Liver (tissue), 9 donors: Measurements from ENCODE around the gene RPL31. TPM values are rescaled to one million over a fixed set of nuclear protein-coding genes. Genes with fewer than 3 reads are reported as not detected.

ENCODE experiments used
- DNase-seq: peaks from one replicate; pipeline ENCODE4 v3.0.0-alpha.2; 2017; ENCODE audit warnings: low spot score
- H3K27ac ChIP-seq, 2 donors: one replicate each; pipeline ENCODE4 v1.7.0; 2013; ENCODE audit warnings: inconsistent platforms in 2 of 2, low read length in 2 of 2, control low read depth in 1 of 2, low read depth in 1 of 2, mild to moderate bottlenecking in 1 of 2
- H3K27me3 ChIP-seq, 4 donors: one replicate each; pipeline versions ENCODE4 v1.6.1 to v1.7.0; 2013; ENCODE audit warnings: low read length in 3 of 4, inconsistent platforms in 1 of 4, mild to moderate bottlenecking in 1 of 4, moderate library complexity in 1 of 4; ENCODE audit not compliant: control insufficient read depth in 4 of 4, insufficient read depth in 4 of 4
- H3K36me3 ChIP-seq, 4 donors: one replicate each; pipeline versions ENCODE4 v1.6.1 to v1.7.0; 2013; ENCODE audit warnings: low read length in 3 of 4, mild to moderate bottlenecking in 3 of 4, low read depth in 1 of 4, moderate library complexity in 1 of 4; ENCODE audit not compliant: control insufficient read depth in 4 of 4, insufficient read depth in 3 of 4
- H3K4me1 ChIP-seq, 4 donors: one replicate each; pipeline versions ENCODE4 v1.6.1 to v1.7.0; 2013; ENCODE audit warnings: low read length in 3 of 4, mild to moderate bottlenecking in 3 of 4, moderate library complexity in 1 of 4; ENCODE audit not compliant: control insufficient read depth in 4 of 4, insufficient read depth in 4 of 4
- H3K4me3 ChIP-seq, 3 donors: one replicate each; pipeline versions ENCODE4 v1.6.1 to v1.7.0; 2013; ENCODE audit warnings: low read length in 3 of 3, control low read depth in 1 of 3, low read depth in 1 of 3, mild to moderate bottlenecking in 1 of 3
- H3K9ac ChIP-seq, 2 donors: one replicate each; pipeline ENCODE4 v1.7.0; 2013; ENCODE audit warnings: low read length in 2 of 2, mild to moderate bottlenecking in 2 of 2, moderate library complexity in 2 of 2, control low read depth in 1 of 2, low read depth in 1 of 2
- H3K9me3 ChIP-seq, 4 donors: one replicate each; pipeline versions ENCODE4 v1.6.1 to v1.7.0; 2013; ENCODE audit warnings: low read length in 3 of 4; ENCODE audit not compliant: control insufficient read depth in 4 of 4
- EGR1 ChIP-seq, 2 donors: IDR thresholded peaks; 2 replicates each; pipeline ENCODE4 v1.6.1; 2016 to 2018; ENCODE audit warnings: antibody characterized with exemption in 2 of 2, low read depth in 2 of 2
- FOXA1 ChIP-seq: IDR thresholded peaks from 2 replicates; pipeline ENCODE4 v1.6.1; 2016; ENCODE audit warnings: antibody characterized with exemption
- FOXA2 ChIP-seq: IDR thresholded peaks from 2 replicates; pipeline ENCODE4 v1.6.1; 2016; ENCODE audit warnings: antibody characterized with exemption
- GABPA ChIP-seq, 2 donors: IDR thresholded peaks in 1 of 2; conservative IDR thresholded peaks in 1 of 2; 2 replicates each; pipeline ENCODE4 v1.6.1; 2016; ENCODE audit warnings: antibody characterized with exemption in 2 of 2, mild to moderate bottlenecking in 1 of 2, moderate library complexity in 1 of 2
- JUND ChIP-seq, 2 donors: IDR thresholded peaks; 2 replicates each; pipeline ENCODE4 v1.6.1; 2016; ENCODE audit warnings: antibody characterized with exemption in 2 of 2
- MAX ChIP-seq: IDR thresholded peaks from 2 replicates; pipeline ENCODE4 v1.6.1; 2016; ENCODE audit warnings: antibody characterized with exemption
- NR2F2 ChIP-seq: IDR thresholded peaks from 2 replicates; pipeline ENCODE4 v1.6.1; 2016; ENCODE audit warnings: antibody characterized with exemption
- RXRA ChIP-seq, 2 donors: IDR thresholded peaks; 2 replicates each; pipeline ENCODE4 v1.6.1; 2017 to 2018; ENCODE audit warnings: antibody characterized with exemption in 2 of 2, mild to moderate bottlenecking in 1 of 2
- SP1 ChIP-seq: IDR thresholded peaks from 2 replicates; pipeline ENCODE4 v1.6.1; 2018; ENCODE audit warnings: antibody characterized with exemption, mild to moderate bottlenecking
- TAF1 ChIP-seq: conservative IDR thresholded peaks from 2 replicates; pipeline ENCODE4 v1.6.1; 2016; ENCODE audit warnings: antibody characterized with exemption, mild to moderate bottlenecking
- YY1 ChIP-seq: IDR thresholded peaks from 2 replicates; pipeline ENCODE4 v1.6.1; 2016; ENCODE audit warnings: antibody characterized with exemption, mild to moderate bottlenecking
- WGBS: extraction: QIAGEN DNeasy Blood & Tissue Kit; methylation state at CpG from one replicate; pipeline ENCODE4 v1.1.7; 2013; 5-methylcytosine and 5-hydroxymethylcytosine counted together
- polyA plus RNA-seq, 2 donors: library from polyadenylated mRNA; stranded (reverse) in 1 of 2; unstranded in 1 of 2; fragments of 200-250 nt in 1 of 2; fragments of >200 nt in 1 of 2; fragmentation: Nextera tagmentation in 1 of 2; extraction: Ambion mirVana in 1 of 2; gene quantifications; one replicate each; pipeline versions ENCODE4 v1.2.1 to v1.2.3, GENCODE V29; 2013 to 2015
- total RNA-seq, 2 donors: library from RNA; depleted of rRNA; stranded (reverse); fragments of >200 nt; gene quantifications; one replicate each; pipeline ENCODE4 v1.2.3, GENCODE V29; 2014
- TF ChIP-seq, protein P1 (sequence below): IDR thresholded peaks from 2 replicates; pipeline ENCODE4 v1.6.1; 2016; ENCODE audit warnings: antibody characterized with exemption, mild to moderate bottlenecking
- TF ChIP-seq, protein P2 (sequence below): fragments of 150-350 bp; IDR thresholded peaks from 2 replicates; pipeline ENCODE4 v1.5.1; 2017; ENCODE audit warnings: improper control_type of control experiment, low read depth, low read length; ENCODE audit not compliant: missing input control
- TF ChIP-seq, protein P3 (sequence below): IDR thresholded peaks from 2 replicates; pipeline ENCODE4 v1.6.1; 2016; ENCODE audit warnings: antibody characterized with exemption
- TF ChIP-seq, protein P4 (sequence below): IDR thresholded peaks from 2 replicates; pipeline ENCODE4 v1.6.1; 2016; ENCODE audit warnings: antibody characterized with exemption
- donor health status: healthy.
- donor health status: healthy.
- donor health status: healthy.
- donor health status: healthy.
- donor health status: healthy.

Gene RPL31
- total and polyA plus RNA-seq, 4 donors, result 220 to 1,995 (median 581) TPM

DNA sequence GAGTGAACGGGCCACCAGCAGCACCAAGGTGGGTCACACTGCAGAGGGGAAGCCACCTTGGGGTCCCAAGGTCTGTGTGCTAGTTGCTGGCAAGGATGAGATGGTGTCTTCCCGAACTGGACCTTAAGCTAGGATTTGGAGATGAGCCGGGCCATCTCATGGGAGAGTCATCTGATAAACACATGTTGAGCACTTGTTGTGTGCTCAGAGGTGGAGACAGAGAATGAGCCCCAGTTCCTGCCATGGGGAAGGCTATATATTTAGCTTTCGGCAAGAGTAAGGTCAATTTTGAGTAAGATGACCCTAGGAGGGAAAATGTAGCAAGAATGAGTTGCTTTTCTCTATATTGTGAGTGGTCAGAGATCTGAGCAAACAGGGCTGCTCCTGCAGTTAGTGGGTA, 41.4 kb upstream of the RPL31 start:
- H3K27ac ChIP-seq, result no peak overlapping the region
- WGBS, result 95% methylated on average over 4 of the region's 4 CpGs
- TF ChIP-seq RXRA (IDR thresholded peaks at IDR 0.05), result no peak

GRCh38 chr2:100962366-100963025, 39.6 kb upstream of the RPL31 start:
- TF ChIP-seq JUND (IDR thresholded peaks at IDR 0.05), result no peak
- TF ChIP-seq, protein P1, sequence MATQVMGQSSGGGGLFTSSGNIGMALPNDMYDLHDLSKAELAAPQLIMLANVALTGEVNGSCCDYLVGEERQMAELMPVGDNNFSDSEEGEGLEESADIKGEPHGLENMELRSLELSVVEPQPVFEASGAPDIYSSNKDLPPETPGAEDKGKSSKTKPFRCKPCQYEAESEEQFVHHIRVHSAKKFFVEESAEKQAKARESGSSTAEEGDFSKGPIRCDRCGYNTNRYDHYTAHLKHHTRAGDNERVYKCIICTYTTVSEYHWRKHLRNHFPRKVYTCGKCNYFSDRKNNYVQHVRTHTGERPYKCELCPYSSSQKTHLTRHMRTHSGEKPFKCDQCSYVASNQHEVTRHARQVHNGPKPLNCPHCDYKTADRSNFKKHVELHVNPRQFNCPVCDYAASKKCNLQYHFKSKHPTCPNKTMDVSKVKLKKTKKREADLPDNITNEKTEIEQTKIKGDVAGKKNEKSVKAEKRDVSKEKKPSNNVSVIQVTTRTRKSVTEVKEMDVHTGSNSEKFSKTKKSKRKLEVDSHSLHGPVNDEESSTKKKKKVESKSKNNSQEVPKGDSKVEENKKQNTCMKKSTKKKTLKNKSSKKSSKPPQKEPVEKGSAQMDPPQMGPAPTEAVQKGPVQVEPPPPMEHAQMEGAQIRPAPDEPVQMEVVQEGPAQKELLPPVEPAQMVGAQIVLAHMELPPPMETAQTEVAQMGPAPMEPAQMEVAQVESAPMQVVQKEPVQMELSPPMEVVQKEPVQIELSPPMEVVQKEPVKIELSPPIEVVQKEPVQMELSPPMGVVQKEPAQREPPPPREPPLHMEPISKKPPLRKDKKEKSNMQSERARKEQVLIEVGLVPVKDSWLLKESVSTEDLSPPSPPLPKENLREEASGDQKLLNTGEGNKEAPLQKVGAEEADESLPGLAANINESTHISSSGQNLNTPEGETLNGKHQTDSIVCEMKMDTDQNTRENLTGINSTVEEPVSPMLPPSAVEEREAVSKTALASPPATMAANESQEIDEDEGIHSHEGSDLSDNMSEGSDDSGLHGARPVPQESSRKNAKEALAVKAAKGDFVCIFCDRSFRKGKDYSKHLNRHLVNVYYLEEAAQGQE, result no peak
- TF ChIP-seq, protein P2, sequence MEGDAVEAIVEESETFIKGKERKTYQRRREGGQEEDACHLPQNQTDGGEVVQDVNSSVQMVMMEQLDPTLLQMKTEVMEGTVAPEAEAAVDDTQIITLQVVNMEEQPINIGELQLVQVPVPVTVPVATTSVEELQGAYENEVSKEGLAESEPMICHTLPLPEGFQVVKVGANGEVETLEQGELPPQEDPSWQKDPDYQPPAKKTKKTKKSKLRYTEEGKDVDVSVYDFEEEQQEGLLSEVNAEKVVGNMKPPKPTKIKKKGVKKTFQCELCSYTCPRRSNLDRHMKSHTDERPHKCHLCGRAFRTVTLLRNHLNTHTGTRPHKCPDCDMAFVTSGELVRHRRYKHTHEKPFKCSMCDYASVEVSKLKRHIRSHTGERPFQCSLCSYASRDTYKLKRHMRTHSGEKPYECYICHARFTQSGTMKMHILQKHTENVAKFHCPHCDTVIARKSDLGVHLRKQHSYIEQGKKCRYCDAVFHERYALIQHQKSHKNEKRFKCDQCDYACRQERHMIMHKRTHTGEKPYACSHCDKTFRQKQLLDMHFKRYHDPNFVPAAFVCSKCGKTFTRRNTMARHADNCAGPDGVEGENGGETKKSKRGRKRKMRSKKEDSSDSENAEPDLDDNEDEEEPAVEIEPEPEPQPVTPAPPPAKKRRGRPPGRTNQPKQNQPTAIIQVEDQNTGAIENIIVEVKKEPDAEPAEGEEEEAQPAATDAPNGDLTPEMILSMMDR, result no peak
- TF ChIP-seq YY1, result no peak
- TF ChIP-seq SP1, result no peak
- TF ChIP-seq TAF1, result no peak
- no peak for TF ChIP-seq EGR1 (IDR thresholded peaks at IDR 0.05; ENCODE audit: low read depth in 2 of 2)
- TF ChIP-seq FOXA1, result no peak
- no peak for TF ChIP-seq MAX
- TF ChIP-seq, protein P3, sequence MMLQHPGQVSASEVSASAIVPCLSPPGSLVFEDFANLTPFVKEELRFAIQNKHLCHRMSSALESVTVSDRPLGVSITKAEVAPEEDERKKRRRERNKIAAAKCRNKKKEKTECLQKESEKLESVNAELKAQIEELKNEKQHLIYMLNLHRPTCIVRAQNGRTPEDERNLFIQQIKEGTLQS, result no peak
- no peak for TF ChIP-seq RXRA (IDR thresholded peaks at IDR 0.05)
- TF ChIP-seq GABPA (IDR thresholded peaks at IDR 0.05 in 1 of 2, conservative IDR thresholded peaks at IDR 0.05 in 1 of 2), result no peak
- TF ChIP-seq FOXA2, result no peak
- TF ChIP-seq, protein P4, sequence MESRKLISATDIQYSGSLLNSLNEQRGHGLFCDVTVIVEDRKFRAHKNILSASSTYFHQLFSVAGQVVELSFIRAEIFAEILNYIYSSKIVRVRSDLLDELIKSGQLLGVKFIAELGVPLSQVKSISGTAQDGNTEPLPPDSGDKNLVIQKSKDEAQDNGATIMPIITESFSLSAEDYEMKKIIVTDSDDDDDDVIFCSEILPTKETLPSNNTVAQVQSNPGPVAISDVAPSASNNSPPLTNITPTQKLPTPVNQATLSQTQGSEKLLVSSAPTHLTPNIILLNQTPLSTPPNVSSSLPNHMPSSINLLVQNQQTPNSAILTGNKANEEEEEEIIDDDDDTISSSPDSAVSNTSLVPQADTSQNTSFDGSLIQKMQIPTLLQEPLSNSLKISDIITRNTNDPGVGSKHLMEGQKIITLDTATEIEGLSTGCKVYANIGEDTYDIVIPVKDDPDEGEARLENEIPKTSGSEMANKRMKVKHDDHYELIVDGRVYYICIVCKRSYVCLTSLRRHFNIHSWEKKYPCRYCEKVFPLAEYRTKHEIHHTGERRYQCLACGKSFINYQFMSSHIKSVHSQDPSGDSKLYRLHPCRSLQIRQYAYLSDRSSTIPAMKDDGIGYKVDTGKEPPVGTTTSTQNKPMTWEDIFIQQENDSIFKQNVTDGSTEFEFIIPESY, result no peak
- no peak for TF ChIP-seq NR2F2
- Histone ChIP-seq H3K4me1 (peaks cover 5 to 12% (median 9%) of the 10 kb centered on the region in 4 donors), H3K27me3 (no peaks in the 10 kb centered on the region), H3K27ac (no peak overlapping the region), H3K9me3 (no peaks in the 10 kb centered on the region), H3K9ac (no peak overlapping the region), H3K36me3 (no peaks in the 10 kb centered on the region), H3K4me3 (no peak overlapping the region)
- WGBS, result 95% methylated on average over 12 of the region's 12 CpGs
- no peak for DNase-seq

More for the DNA sequence above, 41.4 kb upstream of the RPL31 start:
- no peaks in the 10 kb centered on the region for H3K36me3 ChIP-seq
- H3K4me1 ChIP-seq, result peaks cover 5 to 17% (median 10%) of the 10 kb centered on the region in 4 donors
- H3K9me3 ChIP-seq, result no peaks in the 10 kb centered on the region
- no peak for DNase-seq
- no peaks in the 10 kb centered on the region for H3K27me3 ChIP-seq
- no peak overlapping the region for H3K4me3 ChIP-seq
- H3K9ac ChIP-seq, result no peak overlapping the region
